Muscle of leg (tissue), 11 donors: Measurements from ENCODE around the gene WNT10A. TPM values are rescaled to one million over a fixed set of nuclear protein-coding genes. Genes with fewer than 3 reads are reported as not detected.
"Not testable (repeated sequence)": the region's sequence is repeated elsewhere in the genome, so short reads cannot be mapped to it uniquely, and the experiment has no call there.

ENCODE experiments used
- DNase-seq: peaks from one replicate; pipeline ENCODE4 v3.0.0; 2013
- H3K27ac ChIP-seq: one replicate; pipeline ENCODE4 v1.5.1; 2013; ENCODE audit warnings: mild to moderate bottlenecking, low read length, control low read depth
- H3K27me3 ChIP-seq: one replicate; pipeline ENCODE4 v1.6.1; 2013; ENCODE audit warnings: low read length; ENCODE audit not compliant: control insufficient read depth, insufficient read depth
- H3K36me3 ChIP-seq: one replicate; pipeline ENCODE4 v1.6.1; 2013; ENCODE audit warnings: low read length; ENCODE audit not compliant: control insufficient read depth, insufficient read depth
- H3K4me1 ChIP-seq: one replicate; pipeline ENCODE4 v1.6.1; 2013; ENCODE audit warnings: low read length; ENCODE audit not compliant: control insufficient read depth, insufficient read depth
- H3K4me3 ChIP-seq: one replicate; pipeline ENCODE4 v1.5.1; 2013; ENCODE audit warnings: low read length, control low read depth
- H3K9me3 ChIP-seq: replicated peaks from 2 replicates; pipeline ENCODE4 v1.6.1; 2013; ENCODE audit warnings: low read depth, low read length; ENCODE audit not compliant: control insufficient read depth
- WGBS: methylation state at CpG from one replicate; pipeline ENCODE4 v1.1.5; 2013; ENCODE audit warnings: missing lambda C conversion rate; ENCODE audit not compliant: insufficient coverage; 5-methylcytosine and 5-hydroxymethylcytosine counted together
- polyA plus RNA-seq, 8 donors: library from polyadenylated mRNA; unstranded; fragments of 120-200 nt; gene quantifications; one replicate each; pipeline versions ENCODE4 v1.2.1 to v1.2.3, GENCODE V29; 2013; ENCODE audit warnings: inconsistent platforms in 1 of 8, low replicate concordance in 1 of 8; ENCODE audit not compliant: insufficient read length in 8 of 8, insufficient read depth in 1 of 8
- total RNA-seq: library from RNA; stranded (reverse); fragments of 120-200 nt; gene quantifications from one replicate; pipeline ENCODE4 v1.2.4, GENCODE V29; 2013

Gene WNT10A
- total and polyA plus RNA-seq, 9 donors, result 0.04 to 1.7 (median 0.07) TPM; not detected in 5

- not testable (repeated sequence) for H3K27ac ChIP-seq, H3K4me1 ChIP-seq, H3K27me3 ChIP-seq, H3K4me3 ChIP-seq, H3K9me3 ChIP-seq, DNase-seq, H3K36me3 ChIP-seq
- WGBS, result no CpG with 5 or more reads among the region's 25 CpGs
Measured at GRCh38 chr2:218931751-218932150, 51.1 kb downstream of the WNT10A start.

Other genes starting within 250 kb of the WNT10A start
- 7.0 TPM for gene ZNF142, start 221.2 kb upstream of the WNT10A start, total RNA-seq
- 10 to 100 TPM; 10.3 to 17.8 (median 12.4) TPM for gene ZNF142, start 221.2 kb upstream of the WNT10A start, polyA plus RNA-seq
- gene BCS1L, start 221.2 kb upstream of the WNT10A start, total RNA-seq, result 33.8 TPM
- 10 to 100 TPM; 33.6 to 43.4 (median 37.8) TPM for gene BCS1L, start 221.2 kb upstream of the WNT10A start, polyA plus RNA-seq
- gene RNF25, start 208.8 kb upstream of the WNT10A start, total RNA-seq, result 20.2 TPM
- 10 to 100 TPM; 22.2 to 32.6 (median 27.9) TPM for gene RNF25, start 208.8 kb upstream of the WNT10A start, polyA plus RNA-seq
- gene STK36, start 208.8 kb upstream of the WNT10A start, total RNA-seq, result 18.8 TPM
- gene STK36, start 208.8 kb upstream of the WNT10A start, polyA plus RNA-seq, result 10 to 100 TPM; 21.5 to 32.3 (median 27.1) TPM
- 9.7 TPM for gene TTLL4, start 170.0 kb upstream of the WNT10A start, total RNA-seq
- gene TTLL4, start 170.0 kb upstream of the WNT10A start, polyA plus RNA-seq, result 10 to 100 TPM; 19.5 to 25.5 (median 21.1) TPM
- gene CYP27A1, start 98.7 kb upstream of the WNT10A start, total RNA-seq, result 18.4 TPM
- 10 to 100 TPM; 11.8 to 26.8 (median 19.7) TPM for gene CYP27A1, start 98.7 kb upstream of the WNT10A start, polyA plus RNA-seq
- 19.3 TPM for gene PRKAG3, start 49.0 kb upstream of the WNT10A start, total RNA-seq
- gene PRKAG3, start 49.0 kb upstream of the WNT10A start, polyA plus RNA-seq, result 10 to 100 TPM in 7 of 8 donors, 1 to 10 TPM in 1; 9.9 to 22.6 (median 19.0) TPM
- gene WNT6, start 21.0 kb upstream of the WNT10A start, total RNA-seq, result 0.09 TPM
- gene WNT6, start 21.0 kb upstream of the WNT10A start, polyA plus RNA-seq, result 1 to 10 TPM in 1 of 8 donors, under 1 TPM in 5, not detected in 2; 0.11 to 2.8 (median 0.13) TPM
- 0.04 TPM for gene CDK5R2, start 78.8 kb downstream of the WNT10A start, total RNA-seq
- gene CDK5R2, start 78.8 kb downstream of the WNT10A start, polyA plus RNA-seq, result under 1 TPM in 5 of 8 donors, not detected in 3; 0.07 to 0.16 (median 0.08) TPM
- gene FEV, start 104.3 kb downstream of the WNT10A start, total RNA-seq, result not detected
- under 1 TPM in 5 of 8 donors, not detected in 3; 0.08 to 0.62 (median 0.40) TPM for gene FEV, start 104.3 kb downstream of the WNT10A start, polyA plus RNA-seq
- gene CRYBA2, start 112.6 kb downstream of the WNT10A start, total RNA-seq, result not detected
- gene CRYBA2, start 112.6 kb downstream of the WNT10A start, polyA plus RNA-seq, result not detected
- not detected for gene CFAP65, start 160.7 kb downstream of the WNT10A start, total RNA-seq
- under 1 TPM in 2 of 8 donors, not detected in 6; 0.05 to 0.54 TPM for gene CFAP65, start 160.7 kb downstream of the WNT10A start, polyA plus RNA-seq
- gene IHH, start 180.1 kb downstream of the WNT10A start, total RNA-seq, result 0.04 TPM
- gene IHH, start 180.1 kb downstream of the WNT10A start, polyA plus RNA-seq, result 1 to 10 TPM in 1 of 8 donors, under 1 TPM in 4, not detected in 3; 0.05 to 3.2 (median 0.19) TPM